SK-N-SH (cell line): ENCODE measurements around the gene TECR. TPM values are rescaled to one million over a fixed set of nuclear protein-coding genes. Genes with fewer than 3 reads are reported as not detected.

Experiments used
- CTCF ChIA-PET: fragments of 300-600, 350-600 bp; formaldehyde crosslinking; extraction: SDS; loops from one replicate; lab custom pipeline; 2021; lab: Yijun Ruan, JAX
- POLR2A ChIA-PET: fragments of 350-600 bp; sonication (Branson Sonifier 250); formaldehyde crosslinking; extraction: SDS; loops from one replicate; lab custom pipeline; 2020; ENCODE audit warnings: antibody characterized with exemption, inconsistent platforms; lab: Yijun Ruan, JAX
- DNase-seq: peaks from one replicate; pipeline ENCODE4 v3.0.0; 2012
- H2AFZ ChIP-seq: fragments of 200-600 bp; sonication (generic); 2 replicates; pipeline ENCODE4 v1.8.1; 2016; ENCODE audit warnings: antibody characterized with exemption, mild to moderate bottlenecking, low read depth
- H3F3A ChIP-seq: fragments of 200-600 bp; sonication (generic); replicated peaks from 2 replicates; pipeline ENCODE3; 2016; ENCODE audit warnings: antibody characterized with exemption, mild to moderate bottlenecking; ENCODE audit not compliant: insufficient read depth
- H3K27ac ChIP-seq, 2 experiments: fragments of 200-500 bp in 1 of 2; fragments of 200-600 bp in 1 of 2; sonication (Bioruptor generic) in 1 of 2; sonication (generic), shearing (Covaris generic) in 1 of 2; 2 replicates each; pipeline versions ENCODE4 v1.5.1 to v1.6.1; 2014 to 2016; ENCODE audit warnings: low read depth in 2 of 2, inconsistent platforms in 1 of 2, low read length in 1 of 2, mild to moderate bottlenecking in 1 of 2, mixed read lengths in 1 of 2
- H3K27me3 ChIP-seq: fragments of 200-600 bp; sonication (generic), shearing (Covaris generic); 2 replicates; pipeline ENCODE4 v1.6.1; 2016; ENCODE audit warnings: mixed run types; ENCODE audit not compliant: insufficient read depth
- H3K36me3 ChIP-seq, 2 experiments: fragments of 200-500 bp in 1 of 2; fragments of 200-600 bp in 1 of 2; sonication (Bioruptor generic) in 1 of 2; sonication (generic) in 1 of 2; replicated peaks in 1 of 2; 2 replicates each; pipeline versions ENCODE3 to v1.5.1; 2014 to 2016; ENCODE audit warnings: low read length in 1 of 2, mild to moderate bottlenecking in 1 of 2; ENCODE audit not compliant: insufficient read depth in 2 of 2, control insufficient read depth in 1 of 2
- H3K4me1 ChIP-seq, 2 experiments: fragments of 200-500 bp in 1 of 2; fragments of 200-600 bp in 1 of 2; sonication (Bioruptor generic) in 1 of 2; sonication (generic), shearing (Covaris generic) in 1 of 2; 2 replicates each; pipeline versions ENCODE4 v1.5.1 to v1.6.1; 2014 to 2016; ENCODE audit warnings: low read depth in 1 of 2, low read length in 1 of 2, mixed run types in 1 of 2; ENCODE audit not compliant: insufficient read depth in 2 of 2, control insufficient read depth in 1 of 2
- H3K4me2 ChIP-seq: fragments of 200-600 bp; sonication (generic), shearing (Covaris generic); 2 replicates; pipeline ENCODE4 v1.6.1; 2017; ENCODE audit warnings: mixed run types
- H3K4me3 ChIP-seq, 2 experiments: fragments of 200-500 bp in 1 of 2; fragments of 200-600 bp in 1 of 2; sonication (Bioruptor generic) in 1 of 2; sonication (generic), shearing (Covaris generic) in 1 of 2; 2 replicates each; pipeline versions ENCODE4 v1.5.1 to v1.8.1; 2014 to 2016; ENCODE audit warnings: low read depth in 2 of 2, inconsistent platforms in 1 of 2, low read length in 1 of 2, mild to moderate bottlenecking in 1 of 2, mixed read lengths in 1 of 2, moderate library complexity in 1 of 2
- H3K79me2 ChIP-seq: fragments of 200-600 bp; sonication (generic); 2 replicates; pipeline ENCODE4 v1.8.1; 2017; ENCODE audit warnings: mild to moderate bottlenecking; ENCODE audit not compliant: insufficient read depth
- H3K9ac ChIP-seq: fragments of 200-600 bp; sonication (generic); 2 replicates; pipeline ENCODE4 v1.6.1; 2017; ENCODE audit warnings: mixed run types
- H3K9me2 ChIP-seq: fragments of 200-600 bp; sonication (generic); 2 replicates; pipeline ENCODE4 v1.6.1; 2017; ENCODE audit warnings: mixed run types
- H3K9me3 ChIP-seq: fragments of 200-600 bp; sonication (generic); 2 replicates; pipeline ENCODE4 v1.6.1; 2017; ENCODE audit warnings: mixed run types, mild to moderate bottlenecking, moderate library complexity
- H4K20me1 ChIP-seq: fragments of 200-600 bp; sonication (generic); 2 replicates; pipeline ENCODE4 v1.6.1; 2017; ENCODE audit warnings: mild to moderate bottlenecking, mixed run types; ENCODE audit not compliant: insufficient read depth
- CHD2 ChIP-seq: fragments of 150-350 bp; IDR thresholded peaks from 2 replicates; pipeline ENCODE4 v1.6.1; 2018; ENCODE audit warnings: low read length; ENCODE audit not compliant: partially characterized antibody
- CTCF ChIP-seq: fragments of 200-600 bp; sonication (generic); IDR thresholded peaks from 2 replicates; pipeline ENCODE4 v1.6.1; 2017; ENCODE audit warnings: antibody characterized with exemption, mild to moderate bottlenecking, moderate library complexity
- ELF1 ChIP-seq: IDR thresholded peaks from 2 replicates; pipeline ENCODE4 v1.4.0; 2012
- EP300 ChIP-seq, 2 experiments: IDR thresholded peaks; 2 replicates each; pipeline versions ENCODE4 v1.4.0 to v1.6.1; 2012; ENCODE audit warnings: borderline replicate concordance in 1 of 2, low read depth in 1 of 2, low read length in 1 of 2
- EZH2phosphoT487 ChIP-seq: fragments of 200-600 bp; sonication (generic); IDR thresholded peaks from 2 replicates; pipeline ENCODE4 v1.6.1; 2017; ENCODE audit warnings: low read depth, mixed run types, mild to moderate bottlenecking, antibody characterized with exemption, moderate library complexity, borderline replicate concordance
- FOSL2 ChIP-seq: IDR thresholded peaks from 2 replicates; pipeline ENCODE4 v1.4.0; 2012; ENCODE audit warnings: low read depth, mild to moderate bottlenecking, moderate library complexity, borderline replicate concordance
- FOXJ3 ChIP-seq: sonication (generic); formaldehyde crosslinking; IDR thresholded peaks from 2 replicates; pipeline ENCODE4 v1.5.1; 2020; ENCODE audit warnings: mild to moderate bottlenecking, missing genetic modification reagents
- FOXM1 ChIP-seq: IDR thresholded peaks from 2 replicates; pipeline ENCODE4 v1.4.0; 2012; ENCODE audit warnings: low read depth, mild to moderate bottlenecking
- GATA2 ChIP-seq: sonication (generic); formaldehyde crosslinking; IDR thresholded peaks from 2 replicates; pipeline ENCODE4 v1.5.0; 2020; ENCODE audit warnings: mild to moderate bottlenecking, missing genetic modification reagents
- NFIC ChIP-seq: IDR thresholded peaks from 2 replicates; pipeline ENCODE4 v1.4.0; 2012; ENCODE audit warnings: borderline replicate concordance
- NRF1 ChIP-seq: IDR thresholded peaks from 2 replicates; pipeline ENCODE4 v1.6.1; 2012; ENCODE audit warnings: low read depth, mild to moderate bottlenecking, low read length
- POLR2AphosphoS5 ChIP-seq: IDR thresholded peaks from 2 replicates; pipeline ENCODE4 v1.6.1; 2012; ENCODE audit warnings: low read depth, low read length
- RCOR1 ChIP-seq: fragments of 150-350 bp; IDR thresholded peaks from 2 replicates; pipeline ENCODE4 v1.6.1; 2017; ENCODE audit warnings: antibody characterized with exemption, low read length
- RFX5 ChIP-seq: IDR thresholded peaks from 2 replicates; pipeline ENCODE4 v1.6.1; 2012; ENCODE audit warnings: mild to moderate bottlenecking, improper control_type of control experiment, low read length
- RXRA ChIP-seq: IDR thresholded peaks from 2 replicates; pipeline ENCODE4 v1.4.0; 2012; ENCODE audit warnings: low read depth, mild to moderate bottlenecking, borderline replicate concordance
- SIN3A ChIP-seq: IDR thresholded peaks from 2 replicates; pipeline ENCODE4 v1.6.1; 2012; ENCODE audit warnings: low read depth, mild to moderate bottlenecking, low read length, moderate library complexity, borderline replicate concordance
- SMC3 ChIP-seq: IDR thresholded peaks from 2 replicates; pipeline ENCODE4 v1.6.1; 2012; ENCODE audit warnings: low read depth, low read length, improper control_type of control experiment
- TAF1 ChIP-seq: IDR thresholded peaks from 2 replicates; pipeline ENCODE4 v1.6.1; 2012; ENCODE audit warnings: low read depth, mild to moderate bottlenecking, low read length, moderate library complexity, borderline replicate concordance
- USF1 ChIP-seq: IDR thresholded peaks from 2 replicates; pipeline ENCODE4 v1.4.0; 2012; ENCODE audit warnings: low read depth, borderline replicate concordance
- WGBS: methylation state at CpG from one replicate; pipeline ENCODE4 v1.1.6; 2017; ENCODE audit warnings: low lambda C conversion rate; 5-methylcytosine and 5-hydroxymethylcytosine counted together
- polyA plus RNA-seq, 3 experiments: library from polyadenylated mRNA; depleted of rRNA; stranded (reverse); fragments of >200 nt; gene quantifications; 2 replicates each; pipeline ENCODE4 v1.2.3, GENCODE V29; 2012
- TF ChIP-seq, protein P1 (sequence below): IDR thresholded peaks from 2 replicates; pipeline ENCODE4; 2012
- TF ChIP-seq, protein P2 (sequence below): IDR thresholded peaks from 2 replicates; pipeline ENCODE4 v1.4.0; 2012; ENCODE audit warnings: low read depth

TECR gene
- polyA plus RNA-seq, 1 of the 3 experiments (the other 2 are of a cell fraction) = 110 TPM

- Histone ChIP-seq H2AFZ (peak overlapping the region; percentile 94; the same call in 1 of the 2 replicates), H3K9me2 (no peaks in the 10 kb centered on the region), H3K4me2 (peak overlapping the region; percentile 95), H3K4me1 (peaks cover 0 to 8% of the 10 kb centered on the region in 2 experiments; a peak in 2 of 4 replicates), H3K4me3 (peak overlapping the region; percentile 79 to 100), H3K27me3 (no peaks in the 10 kb centered on the region), H3F3A (no peaks in the 10 kb centered on the region), H3K79me2 (peaks cover 26% of the 10 kb centered on the region), H3K27ac (no peak overlapping the region; a peak in 1 of 4 replicates), H3K36me3 (peaks cover 0 to 5% of the 10 kb centered on the region in 2 experiments), H3K9ac (peak overlapping the region; percentile 70), H4K20me1 (no peaks in the 10 kb centered on the region), H3K9me3 (no peaks in the 10 kb centered on the region)
- POLR2A ChIA-PET = interaction anchor here (3.8 kb wide), 1 partner anchor 118 kb away, joined by 15 read pairs; the partner anchor contains the start of gene ZNF333
- WGBS = 14% methylated on average over 18 of the region's 22 CpGs
- TF ChIP-seq RCOR1 = no peak
- TF ChIP-seq TAF1 = no peak
- TF ChIP-seq CTCF = no peak
- no peak for TF ChIP-seq EZH2phosphoT487
- TF ChIP-seq, protein P1, sequence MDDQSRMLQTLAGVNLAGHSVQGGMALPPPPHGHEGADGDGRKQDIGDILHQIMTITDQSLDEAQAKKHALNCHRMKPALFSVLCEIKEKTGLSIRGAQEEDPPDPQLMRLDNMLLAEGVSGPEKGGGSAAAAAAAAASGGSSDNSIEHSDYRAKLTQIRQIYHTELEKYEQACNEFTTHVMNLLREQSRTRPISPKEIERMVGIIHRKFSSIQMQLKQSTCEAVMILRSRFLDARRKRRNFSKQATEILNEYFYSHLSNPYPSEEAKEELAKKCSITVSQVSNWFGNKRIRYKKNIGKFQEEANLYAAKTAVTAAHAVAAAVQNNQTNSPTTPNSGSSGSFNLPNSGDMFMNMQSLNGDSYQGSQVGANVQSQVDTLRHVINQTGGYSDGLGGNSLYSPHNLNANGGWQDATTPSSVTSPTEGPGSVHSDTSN = no peak
- no peak for TF ChIP-seq NRF1
- CTCF ChIA-PET = interaction anchor here (0.8 to 7.9 kb wide), 6 partner anchors 14 to 489 kb away, joined by 3 to 123 read pairs (median 9); partner anchors contain the start of genes DNAJB1 and ZNF333
- DNase-seq = no peak
Measured at GRCh38 chr19:14570864-14571527, 41.6 kb downstream of the TECR start.

DNA sequence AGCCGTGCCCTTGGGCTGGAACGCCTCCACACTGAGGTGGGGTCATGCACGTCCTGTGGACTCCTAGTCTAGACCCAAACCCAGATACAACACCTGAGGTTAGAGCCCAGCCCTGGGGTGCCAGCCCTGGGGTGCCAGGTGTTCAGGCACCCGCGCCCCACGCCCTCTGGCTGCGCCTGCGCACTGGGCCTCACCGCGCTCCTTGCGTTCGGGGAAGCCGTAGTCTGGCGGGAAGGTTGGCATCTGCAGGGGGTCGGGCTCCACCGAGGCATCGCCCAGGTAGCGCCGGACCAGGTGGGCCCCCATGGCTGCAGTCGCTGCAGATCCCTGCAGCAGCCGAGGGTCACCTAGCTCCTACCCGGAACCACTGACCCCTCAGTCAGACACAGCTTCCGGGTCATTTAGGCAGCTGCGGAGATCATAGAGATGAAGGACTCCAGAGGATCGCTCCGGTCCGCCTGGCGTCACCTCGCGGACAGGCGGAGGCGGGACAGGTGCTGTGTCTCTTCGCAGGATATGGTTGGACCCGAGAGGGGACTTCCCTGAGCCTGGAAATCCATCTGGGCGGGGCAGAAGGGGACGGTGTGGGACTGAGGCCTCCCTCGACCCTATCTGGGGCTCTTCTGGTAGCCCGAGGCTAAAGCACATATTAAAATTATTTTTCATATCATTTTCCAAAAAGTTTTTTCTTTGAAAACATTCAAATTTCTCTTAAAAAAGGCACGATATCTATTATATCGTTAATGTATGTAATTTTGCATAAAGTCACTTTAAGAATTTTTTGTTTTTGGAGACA, 42.5 kb downstream of the TECR start, which contains the start of gene NDUFB7:
TSS of gene NDUFB7 (minus strand) at position 372 of the 796 bp plus-strand sequence. CDS start at position 306, 66 bp downstream.
- H3K36me3 ChIP-seq = peaks cover 0 to under 1% of the 10 kb centered on the region in 2 experiments
- POLR2A ChIA-PET = interaction anchor here (3.8 kb wide), 1 partner anchor 118 kb away, joined by 15 read pairs; the partner anchor contains the start of gene ZNF333
- H3K79me2 ChIP-seq = peaks cover 26% of the 10 kb centered on the region
- peak within 1 kb of the TSS; percentile 79 to 100 for H3K4me3 ChIP-seq
- peak within 1 kb of the TSS; percentile 95 for H3K4me2 ChIP-seq
- peaks cover 0 to 8% of the 10 kb centered on the region in 2 experiments; a peak in 2 of 4 replicates for H3K4me1 ChIP-seq
- peak; percentile 93 for DNase-seq
- H3K9me2 ChIP-seq = no peaks in the 10 kb centered on the region
- H4K20me1 ChIP-seq = no peaks in the 10 kb centered on the region
- H2AFZ ChIP-seq = peak within 1 kb of the TSS; percentile 94
- WGBS = 2% methylated on average over 17 of the region's 40 CpGs
- H3K9me3 ChIP-seq = no peaks in the 10 kb centered on the region
- no peaks in the 10 kb centered on the region for H3F3A ChIP-seq
- CTCF ChIA-PET = interaction anchor here (0.6 to 7.9 kb wide), 11 partner anchors 8 to 493 kb away, joined by 3 to 123 read pairs (median 3); partner anchors contain the start of genes DNAJB1 and ZNF333
- H3K27me3 ChIP-seq = no peaks in the 10 kb centered on the region
- H3K27ac ChIP-seq = peak within 1 kb of the TSS in 1 of 2 experiments; percentile 76; a peak in 1 of 4 replicates
- peak within 1 kb of the TSS; percentile 70 for H3K9ac ChIP-seq
- TF ChIP-seq POLR2AphosphoS5 (peak; percentile 87), USF1 (peak; percentile 10; the same call in 1 of the 2 replicates), EZH2phosphoT487 (no peak), NFIC (no peak), GATA2 (CRISPR knock-in tag) (no peak), NRF1 (peak; percentile 79), ELF1 (peak; percentile 85), SMC3 (peak; percentile 26; the same call in 1 of the 2 replicates), FOSL2 (no peak), FOXJ3 (CRISPR knock-in tag) (no peak), FOXM1 (no peak), SIN3A (0 out of 2 replicates have a peak, but pooled peaks have one; percentile 50), RFX5 (peak; percentile 52; the same call in 1 of the 2 replicates), CHD2 (peak; percentile 91), EP300 (IDR thresholded peaks at IDR 0.05; ENCODE audit: borderline replicate concordance in 1 of 2, low read depth in 1 of 2, low read length in 1 of 2) (peak in 1 of 2 experiments; percentile 37; a peak in 3 of 4 replicates), RXRA (no peak)
- TF ChIP-seq, protein P2, sequence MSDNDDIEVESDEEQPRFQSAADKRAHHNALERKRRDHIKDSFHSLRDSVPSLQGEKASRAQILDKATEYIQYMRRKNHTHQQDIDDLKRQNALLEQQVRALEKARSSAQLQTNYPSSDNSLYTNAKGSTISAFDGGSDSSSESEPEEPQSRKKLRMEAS = peak; percentile 88
